NCI-H2196 (cell line): ENCODE measurements around the gene LAIR1.

ENCODE experiments used
- DNase-seq: peaks from one replicate; lab custom pipeline; 2025; ENCODE audit not compliant: unreplicated experiment; lab: John Stamatoyannopoulos, UW

Gene LAIR1

DNA sequence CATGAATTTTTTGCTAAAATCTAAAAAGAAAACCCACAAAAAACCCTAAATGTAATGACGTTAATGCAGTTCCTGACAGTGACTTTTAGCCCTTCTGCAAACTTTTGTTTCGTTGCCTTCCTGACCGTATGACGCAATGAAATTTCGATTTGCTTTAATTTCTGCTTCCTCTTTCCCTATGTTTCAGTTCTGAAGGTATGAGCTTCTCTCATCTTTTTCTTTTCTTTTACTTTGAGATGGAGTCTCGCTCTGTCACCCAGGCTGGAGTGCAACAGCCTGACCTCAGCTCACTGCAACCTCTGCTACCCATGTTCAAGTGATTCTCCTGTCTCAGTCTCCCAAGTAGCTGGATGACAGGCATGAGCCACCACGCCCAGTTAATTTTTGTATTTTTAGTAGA, 45.7 kb downstream of the LAIR1 start:
- DNase-seq, result no peak

DNA sequence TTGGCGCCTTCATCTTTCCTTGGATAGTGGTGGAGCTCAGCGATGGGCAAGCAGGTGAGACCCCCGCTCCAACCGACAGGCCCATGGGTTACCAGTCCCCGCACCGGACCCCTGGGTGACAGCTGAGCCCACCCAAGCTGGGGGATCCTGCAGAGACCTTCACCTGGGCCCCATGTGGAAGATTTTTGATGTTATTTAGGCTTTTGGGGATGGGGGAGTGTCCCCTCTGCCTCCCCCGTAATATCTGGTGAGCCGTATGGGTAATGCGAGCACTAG, 46.8 kb downstream of the LAIR1 start:
- DNase-seq, result no peak

DNA sequence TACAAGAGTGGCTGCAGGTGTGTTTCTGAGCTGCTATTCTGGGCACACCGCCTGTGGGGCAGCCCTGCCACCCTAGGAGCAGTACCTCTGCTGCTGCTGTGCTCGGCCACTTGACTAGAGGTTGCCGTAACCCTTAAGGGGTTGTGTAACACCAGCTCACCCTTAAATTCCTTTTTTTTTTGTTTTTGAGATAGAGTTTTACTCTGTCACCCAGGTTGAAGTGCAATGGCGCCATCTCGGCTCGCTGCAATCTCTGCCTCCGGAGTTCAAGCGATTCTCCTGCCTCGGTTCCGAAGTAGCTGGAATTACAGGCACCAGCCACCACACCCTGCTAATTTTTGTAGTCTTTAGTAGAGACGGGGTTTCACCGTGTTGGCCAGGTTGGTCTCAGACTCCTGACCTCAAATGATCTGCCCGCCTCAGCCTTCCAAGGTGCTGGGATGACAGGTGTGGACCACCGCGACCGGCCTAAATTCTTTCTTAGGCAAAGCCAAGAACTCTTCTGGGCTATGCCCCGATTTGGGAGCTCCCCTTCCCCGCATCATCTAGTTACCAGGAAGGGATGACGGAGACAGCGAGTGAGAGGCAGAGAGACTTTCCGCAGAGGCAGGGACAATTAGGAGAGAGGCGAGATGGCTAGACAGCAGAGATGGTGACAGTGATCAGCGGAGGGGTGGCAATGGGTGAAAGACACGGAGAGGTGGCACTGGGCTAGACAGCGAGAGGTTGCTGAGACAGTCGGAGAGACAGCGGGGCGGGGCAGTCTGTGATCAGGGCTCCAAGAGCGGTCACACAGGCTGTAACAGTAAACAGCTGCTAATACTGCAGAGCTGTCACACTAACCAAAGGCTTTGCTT, 47.4 kb downstream of the LAIR1 start:
- no peak for DNase-seq

DNA sequence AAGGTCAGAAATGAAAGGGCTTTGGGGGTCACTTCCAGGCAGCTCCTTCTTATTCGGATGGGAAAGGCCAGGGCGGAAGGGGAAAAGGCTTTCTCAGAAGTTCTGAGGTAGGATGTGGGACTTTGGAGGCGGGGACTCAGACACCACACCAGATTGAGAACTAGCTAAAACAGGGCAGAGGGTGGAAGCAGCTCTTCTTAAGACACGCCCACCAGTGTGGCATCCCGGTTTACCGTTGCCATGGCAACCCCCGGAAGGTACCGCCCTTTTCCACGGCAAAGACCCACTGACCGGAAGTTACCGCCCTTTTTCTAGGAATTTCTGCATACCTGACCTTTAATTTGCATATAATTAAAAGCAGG, 48.0 kb downstream of the LAIR1 start:
- no peak for DNase-seq

DNA sequence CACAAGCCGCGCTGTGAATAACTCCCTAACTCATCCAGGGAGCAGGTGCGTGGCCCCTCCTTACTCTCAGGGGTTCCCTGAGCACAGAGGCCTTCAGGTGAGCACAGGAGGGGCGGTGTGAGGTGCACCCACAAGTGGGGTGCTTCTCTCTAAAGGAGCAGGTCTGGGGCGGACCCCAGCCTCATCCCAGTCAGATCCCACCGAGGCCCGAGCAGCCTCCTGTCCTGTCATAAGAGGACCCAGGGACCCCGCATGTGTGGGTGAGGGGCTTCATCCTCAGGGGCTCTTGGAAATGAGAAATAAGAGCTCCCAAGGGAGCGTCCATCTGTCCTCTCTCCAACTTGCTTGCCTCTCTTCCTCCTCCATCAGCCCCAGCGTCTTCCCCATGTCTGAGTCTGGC, 48.8 kb downstream of the LAIR1 start:
- no peak for DNase-seq

DNA sequence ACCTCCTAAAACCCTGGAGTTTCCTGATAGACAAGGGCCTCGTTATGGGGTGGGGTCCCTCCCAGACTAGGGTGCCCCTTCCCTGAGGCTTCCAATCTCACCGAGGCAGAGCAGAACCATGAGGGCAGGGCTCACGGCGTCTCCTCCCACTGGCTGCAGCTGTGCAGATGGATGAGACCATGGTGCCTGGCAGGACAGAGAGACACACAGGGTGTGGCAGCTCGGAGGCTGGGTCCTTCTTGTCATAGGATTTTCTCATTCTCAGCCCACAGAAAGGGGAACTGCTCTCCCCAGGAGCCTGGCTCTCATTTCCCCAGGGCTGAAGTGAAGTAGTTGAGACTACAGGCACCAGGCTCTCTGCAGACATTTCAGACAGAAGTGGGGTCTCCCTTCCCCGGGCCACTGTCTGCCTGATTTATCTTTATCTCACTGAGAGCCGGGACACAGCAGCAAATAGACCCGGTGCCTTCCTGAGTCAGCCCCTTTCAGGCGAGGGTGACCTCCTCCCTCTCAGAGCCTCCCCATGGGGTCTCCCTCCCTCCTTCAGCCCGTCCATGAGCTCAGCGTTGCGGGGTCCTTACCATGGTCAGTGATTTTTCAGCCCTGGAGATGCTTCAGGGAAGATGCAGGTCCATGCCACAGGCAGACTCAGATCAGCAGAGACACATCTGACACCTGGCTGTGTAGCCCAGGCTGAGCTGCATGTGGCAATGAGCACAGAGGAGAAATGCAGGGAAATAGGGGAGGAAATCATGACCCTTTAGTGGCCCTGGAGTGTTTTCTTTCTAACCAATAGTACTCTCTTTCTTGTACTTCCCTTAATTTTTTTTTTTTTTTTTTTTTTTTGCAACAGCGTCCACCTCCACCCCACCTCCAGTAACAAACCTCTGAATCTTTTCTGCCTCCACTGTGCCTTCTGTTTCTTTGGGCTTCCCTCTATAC, 52.0 kb downstream of the LAIR1 start, which contains the start of gene LILRA5:
TSS of gene LILRA5 (minus strand) at position 731 of the 942 bp plus-strand sequence. CDS start at position 584, 147 bp downstream.
- DNase-seq, result no peak

DNA sequence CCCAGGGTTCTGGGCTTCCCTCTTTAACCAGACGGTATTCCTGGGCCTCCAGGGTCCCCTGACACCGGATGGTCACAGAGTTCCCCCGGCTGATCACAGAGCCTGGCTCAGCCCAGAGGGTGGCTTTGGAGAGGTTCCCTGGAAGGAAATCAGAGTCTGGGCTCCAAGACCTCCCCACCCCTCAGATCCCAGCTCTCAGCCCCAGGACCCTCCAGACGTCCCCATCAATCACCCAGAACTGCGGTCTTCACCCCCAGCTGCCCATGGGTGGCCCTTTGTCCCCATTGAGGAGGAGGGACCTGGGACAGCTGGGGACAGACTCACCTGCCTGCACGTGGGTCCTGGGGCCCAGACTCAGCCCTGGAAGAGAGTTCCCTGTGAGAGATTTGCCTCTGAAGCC, 52.7 kb downstream of the LAIR1 start:
- no peak for DNase-seq

DNA sequence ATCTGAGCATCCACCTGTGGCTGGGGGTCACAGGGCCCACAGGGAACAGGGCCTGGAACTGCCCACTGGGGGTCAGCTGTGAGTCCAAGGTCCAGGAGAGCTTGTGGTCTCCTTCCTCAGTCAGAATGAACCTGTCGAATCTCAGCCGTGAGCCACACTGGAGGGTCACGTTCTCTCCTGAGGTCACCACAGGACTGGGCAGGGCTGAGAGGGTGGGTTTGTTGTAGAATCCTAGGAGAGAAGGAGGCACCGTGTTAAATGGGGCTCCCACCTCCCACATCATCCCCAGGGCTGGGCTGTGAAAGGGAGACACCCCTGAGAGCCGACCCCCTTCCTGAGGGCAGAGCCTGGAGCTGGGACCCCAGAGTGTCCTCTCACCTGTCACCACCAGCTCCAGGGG, 53.2 kb downstream of the LAIR1 start:
- DNase-seq, result no peak

DNA sequence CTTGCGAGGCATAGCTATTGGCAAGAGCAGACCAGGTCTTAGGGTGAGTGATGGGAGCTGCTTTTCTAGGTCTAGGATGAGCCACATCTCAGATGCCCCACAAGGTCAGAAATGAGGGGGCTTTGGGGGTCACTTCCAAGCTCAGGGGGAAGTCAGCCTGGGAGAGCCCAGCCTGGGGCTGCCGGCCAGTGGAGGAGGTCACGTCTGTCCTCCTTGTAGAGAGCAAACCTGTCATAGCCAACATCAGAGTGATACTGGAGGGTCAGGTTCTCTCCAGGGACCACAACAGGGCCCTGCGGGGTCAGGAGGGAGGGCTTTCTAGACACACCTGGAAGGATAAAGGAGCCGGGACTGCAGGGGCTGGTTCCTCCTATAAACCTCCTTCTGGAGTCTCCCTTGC, 54.2 kb downstream of the LAIR1 start:
- DNase-seq, result no peak

DNA sequence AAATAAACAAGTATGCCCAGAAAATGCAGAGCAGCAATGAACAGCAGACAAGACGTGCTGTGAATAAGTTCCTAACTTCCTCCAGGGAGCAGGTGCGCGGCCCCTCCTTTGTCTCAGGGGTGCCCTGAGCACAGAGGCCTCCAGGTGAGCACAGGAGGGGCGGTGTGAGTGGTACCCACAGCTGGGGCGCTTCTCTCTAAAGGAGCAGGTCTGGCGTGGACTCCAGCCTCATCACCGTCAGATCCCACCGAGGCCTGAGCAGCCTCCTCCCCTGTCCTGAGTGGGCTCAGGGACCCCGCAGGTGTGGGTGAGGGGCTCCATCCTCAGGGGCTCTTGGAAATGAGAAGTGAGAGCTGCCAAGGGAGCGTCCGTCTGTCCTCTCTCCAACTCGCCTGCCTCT, 54.9 kb downstream of the LAIR1 start:
- DNase-seq, result no peak

DNA sequence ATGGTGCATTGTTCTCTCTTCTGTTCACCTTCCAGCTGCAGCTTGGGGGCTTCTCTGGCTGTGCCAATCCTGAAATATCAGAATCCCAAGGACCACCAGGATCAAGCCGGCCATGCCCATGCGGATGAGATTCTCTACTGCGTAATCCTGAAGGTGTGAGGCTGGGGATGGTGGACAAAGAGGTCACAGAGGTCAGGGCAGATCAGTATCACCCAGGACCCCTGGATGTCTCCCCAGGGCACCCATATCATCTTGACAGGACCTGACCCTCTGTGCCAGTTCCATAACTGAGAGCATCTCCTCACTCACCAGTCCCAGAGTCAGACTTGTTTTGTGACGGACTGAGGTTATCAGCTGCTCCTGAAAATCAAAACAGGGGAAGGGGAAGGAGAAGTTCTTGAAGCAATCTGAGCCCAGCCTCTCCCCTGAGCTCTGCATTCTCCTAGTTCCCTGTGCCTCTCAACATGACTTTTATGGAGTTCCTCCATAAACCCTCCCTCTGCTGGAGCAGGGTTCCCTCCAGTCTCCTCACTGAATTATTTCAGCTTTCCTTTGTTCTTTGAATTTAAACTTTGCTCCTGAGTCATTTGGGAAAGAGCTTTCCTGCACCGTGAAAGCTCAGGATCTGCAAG, 57.2 kb downstream of the LAIR1 start:
- no peak for DNase-seq

DNA sequence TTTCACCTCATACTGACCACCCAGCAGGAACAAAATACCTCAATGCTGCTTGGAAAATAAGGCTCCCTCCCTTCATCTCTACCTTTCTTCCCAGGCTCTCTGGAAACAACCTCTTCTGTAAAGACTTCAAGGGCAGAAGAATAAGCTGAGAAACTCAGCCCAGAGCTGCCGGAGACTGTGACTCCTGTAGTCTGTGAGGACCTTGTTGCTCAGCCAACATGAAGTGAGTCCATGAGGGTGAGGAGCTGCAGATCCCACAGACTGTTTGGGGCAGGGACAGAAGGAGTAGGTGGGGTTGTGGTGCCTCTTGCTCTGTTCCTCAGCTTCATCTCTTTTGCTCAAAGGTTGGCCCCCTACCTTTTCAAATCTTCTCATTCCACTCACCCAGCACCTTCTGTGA, 59.6 kb downstream of the LAIR1 start:
- DNase-seq, result no peak

DNA sequence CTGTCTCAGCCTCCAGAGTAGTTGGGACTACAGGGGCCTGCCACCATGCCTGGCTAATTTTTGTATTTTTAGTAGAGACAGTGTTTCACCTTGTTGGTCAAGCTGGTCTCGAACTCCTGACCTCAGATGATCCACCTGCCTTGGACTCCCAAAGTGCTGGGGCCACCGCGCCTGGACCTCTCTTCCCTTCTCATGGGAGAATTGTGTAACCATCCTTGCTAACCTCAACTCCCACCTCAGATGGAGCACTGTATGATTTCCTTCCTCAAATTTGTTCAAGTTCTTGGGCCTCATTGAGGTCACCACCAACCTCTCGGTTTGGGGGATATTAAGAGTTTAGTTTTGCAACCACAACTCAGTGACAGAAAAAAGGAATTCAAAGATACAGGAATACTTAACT, 62.5 kb downstream of the LAIR1 start:
- no peak for DNase-seq
